IPS-18a (cell line): ENCODE measurements around the gene RPS6KA1.
"Not testable (repeated sequence)": the region's sequence is repeated elsewhere in the genome, so short reads cannot be mapped to it uniquely, and the experiment has no call there.

Experiments
- H3K27ac ChIP-seq: one replicate; pipeline ENCODE4 v1.5.1; 2013; ENCODE audit warnings: low read length
- H3K27me3 ChIP-seq: one replicate; pipeline ENCODE4 v1.6.1; 2013; ENCODE audit warnings: mild to moderate bottlenecking, low read length; ENCODE audit not compliant: control insufficient read depth, insufficient read depth
- H3K36me3 ChIP-seq: one replicate; pipeline ENCODE4 v1.6.1; 2013; ENCODE audit warnings: low read depth, low read length; ENCODE audit not compliant: control insufficient read depth
- H3K4me1 ChIP-seq: one replicate; pipeline ENCODE4 v1.6.1; 2013; ENCODE audit warnings: low read depth, low read length; ENCODE audit not compliant: control insufficient read depth
- H3K4me3 ChIP-seq: one replicate; pipeline ENCODE4 v1.5.1; 2013; ENCODE audit warnings: low read length
- H3K9ac ChIP-seq: one replicate; pipeline ENCODE4 v1.6.1; 2013; ENCODE audit warnings: mild to moderate bottlenecking, low read length, moderate library complexity
- H3K9me3 ChIP-seq: one replicate; pipeline ENCODE4 v1.6.1; 2013; ENCODE audit warnings: low read depth, low read length; ENCODE audit not compliant: control insufficient read depth

Gene RPS6KA1

DNA sequence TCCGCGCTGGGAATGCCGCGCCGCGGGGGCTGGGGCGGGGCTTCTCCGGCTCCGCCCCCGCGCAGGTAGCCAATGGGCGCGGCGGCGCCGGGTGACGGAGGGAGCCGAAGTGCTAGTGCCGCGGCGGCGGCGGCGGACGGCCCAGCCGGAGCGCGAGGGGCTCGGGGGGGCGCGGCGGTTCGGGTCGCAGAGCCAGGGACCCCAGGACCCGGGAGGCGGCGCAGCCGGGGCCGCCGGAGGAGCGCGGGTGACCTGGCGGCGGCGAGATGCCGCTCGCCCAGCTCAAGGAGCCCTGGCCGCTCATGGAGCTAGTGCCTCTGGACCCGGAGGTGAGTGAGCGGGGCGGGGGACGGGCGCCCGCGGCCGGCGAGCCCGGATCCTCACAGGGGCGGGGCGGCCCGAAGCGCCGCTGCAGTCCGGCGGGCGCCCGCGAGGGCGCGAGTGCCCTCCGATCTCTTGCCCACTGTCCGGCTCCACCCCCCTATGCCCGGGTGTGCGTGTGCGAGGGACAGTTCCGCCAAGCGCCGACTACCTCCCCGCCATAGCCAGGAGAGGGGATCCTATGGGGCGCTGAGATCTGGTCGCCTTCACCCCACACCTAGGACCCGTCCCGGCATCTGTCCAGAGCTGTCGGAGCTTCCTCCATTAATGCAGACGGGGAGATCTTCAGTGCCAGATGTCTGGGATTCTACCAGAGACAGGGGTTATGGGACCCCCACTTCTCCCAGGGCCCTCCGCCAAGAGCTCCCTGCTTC is at the start of gene RPS6KA1:
Gene RPS6KA1 (plus strand): TSS at position 107 of the 755 bp plus-strand sequence. CDS start 160 bp downstream, at position 267.
- Histone ChIP-seq H3K27ac (no peak within 1 kb of the TSS), H3K9ac (peak within 1 kb of the TSS; percentile 47)

DNA sequence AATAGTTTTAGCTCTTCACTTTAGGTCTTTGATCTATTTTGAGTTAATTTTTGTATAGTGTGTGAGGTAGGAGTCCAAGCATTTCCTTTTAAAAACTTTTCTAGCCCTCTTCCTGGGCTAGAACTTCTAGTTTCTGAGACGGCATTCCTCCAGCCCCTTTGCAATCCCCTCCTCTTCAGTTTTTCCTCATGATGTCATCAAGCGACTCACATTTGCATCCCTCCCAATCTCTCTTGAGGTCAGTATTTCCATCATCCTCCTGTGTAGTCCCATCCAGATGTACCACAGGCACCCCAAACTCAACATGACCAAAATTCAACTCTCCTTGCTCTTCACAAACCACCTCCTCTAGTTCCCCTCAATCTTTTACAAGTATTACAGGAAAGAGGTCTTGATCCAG is 46.6 kb upstream of the RPS6KA1 start:
- Histone ChIP-seq H3K9ac (no peak overlapping the region), H3K36me3 (peaks cover 5% of the 10 kb centered on the region), H3K27me3 (no peaks in the 10 kb centered on the region), H3K4me3 (no peak overlapping the region), H3K4me1 (no peaks in the 10 kb centered on the region), H3K27ac (no peak overlapping the region), H3K9me3 (no peaks in the 10 kb centered on the region)

More for the DNA sequence above, at the start of gene RPS6KA1:
- Histone ChIP-seq H3K4me3 (peak within 1 kb of the TSS; percentile 78), H3K36me3 (no peaks in the 10 kb centered on the region), H3K27me3 (no peaks in the 10 kb centered on the region), H3K9me3 (no peaks in the 10 kb centered on the region), H3K4me1 (peaks cover 15% of the 10 kb centered on the region)

DNA sequence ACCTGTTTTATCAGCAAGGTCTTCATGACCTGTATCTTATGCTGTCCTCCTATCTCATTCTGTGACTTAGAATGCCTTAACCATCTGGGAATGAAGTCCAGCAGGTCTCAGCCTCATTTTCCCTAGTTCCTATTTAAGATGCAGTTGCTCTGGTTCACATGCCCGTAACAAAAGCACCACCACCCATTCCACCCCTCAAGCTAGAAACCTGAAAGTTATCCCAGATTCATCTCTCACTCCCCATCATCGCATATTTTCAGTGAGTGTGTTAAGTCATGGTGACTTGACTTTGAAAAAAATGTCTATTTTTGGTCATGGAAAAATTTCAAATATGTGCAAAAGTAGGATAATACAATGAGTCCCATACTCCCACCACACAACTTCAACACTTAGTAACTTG is 45.6 kb upstream of the RPS6KA1 start:
- H3K27me3 ChIP-seq = no peaks in the 10 kb centered on the region
- H3K9me3 ChIP-seq = no peaks in the 10 kb centered on the region
- no peak overlapping the region for H3K9ac ChIP-seq
- no peak overlapping the region for H3K27ac ChIP-seq
- no peaks in the 10 kb centered on the region for H3K4me1 ChIP-seq
- no peak overlapping the region for H3K4me3 ChIP-seq
- peaks cover 2% of the 10 kb centered on the region for H3K36me3 ChIP-seq

DNA sequence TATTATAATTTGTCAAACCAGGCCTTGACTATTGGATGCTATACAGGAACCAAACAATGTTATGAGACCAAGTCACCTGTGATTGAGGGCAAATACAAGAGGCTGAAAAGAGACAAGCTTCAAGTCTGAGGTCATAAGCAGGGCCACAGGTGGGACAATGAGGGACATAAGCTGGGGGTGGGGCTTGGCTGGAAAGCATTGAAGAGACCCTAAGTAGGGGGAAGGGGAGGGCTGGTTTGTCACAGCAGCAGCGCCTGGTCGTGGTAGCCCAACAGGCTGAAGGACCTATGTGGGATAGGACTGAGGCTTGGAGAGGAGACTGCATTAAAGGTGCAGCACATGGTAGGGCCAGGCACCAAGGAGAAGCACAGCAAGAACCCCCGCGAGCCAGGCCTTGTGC is 39.4 kb upstream of the RPS6KA1 start:
- no peaks in the 10 kb centered on the region for H3K4me1 ChIP-seq
- no peak overlapping the region for H3K27ac ChIP-seq
- no peak overlapping the region for H3K4me3 ChIP-seq
- no peaks in the 10 kb centered on the region for H3K36me3 ChIP-seq
- no peaks in the 10 kb centered on the region for H3K27me3 ChIP-seq
- H3K9ac ChIP-seq = no peak overlapping the region
- no peaks in the 10 kb centered on the region for H3K9me3 ChIP-seq

DNA sequence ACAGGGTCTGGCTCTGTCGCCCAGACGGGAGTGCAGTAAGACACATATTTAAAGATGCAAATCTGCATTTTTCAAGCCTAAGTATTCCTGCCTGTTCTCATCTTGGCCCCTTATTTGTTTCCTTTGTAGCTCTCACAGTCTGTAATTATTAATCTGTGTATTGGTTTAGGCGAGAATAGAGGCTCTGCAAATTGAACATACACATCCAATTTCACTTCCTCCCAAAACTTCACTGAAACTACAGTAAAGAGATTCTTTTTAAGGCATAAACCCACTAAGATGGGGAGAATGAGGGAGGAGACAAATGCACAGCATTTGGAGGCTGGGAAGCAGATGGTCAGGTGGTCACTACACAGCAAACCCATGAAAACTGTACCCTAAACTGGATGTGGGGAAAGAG is 36.3 kb upstream of the RPS6KA1 start:
- Histone ChIP-seq H3K9me3 (no peaks in the 10 kb centered on the region), H3K4me1 (no peaks in the 10 kb centered on the region), H3K27ac (no peak overlapping the region), H3K27me3 (no peaks in the 10 kb centered on the region), H3K4me3 (no peak overlapping the region), H3K9ac (no peak overlapping the region), H3K36me3 (no peaks in the 10 kb centered on the region)

DNA sequence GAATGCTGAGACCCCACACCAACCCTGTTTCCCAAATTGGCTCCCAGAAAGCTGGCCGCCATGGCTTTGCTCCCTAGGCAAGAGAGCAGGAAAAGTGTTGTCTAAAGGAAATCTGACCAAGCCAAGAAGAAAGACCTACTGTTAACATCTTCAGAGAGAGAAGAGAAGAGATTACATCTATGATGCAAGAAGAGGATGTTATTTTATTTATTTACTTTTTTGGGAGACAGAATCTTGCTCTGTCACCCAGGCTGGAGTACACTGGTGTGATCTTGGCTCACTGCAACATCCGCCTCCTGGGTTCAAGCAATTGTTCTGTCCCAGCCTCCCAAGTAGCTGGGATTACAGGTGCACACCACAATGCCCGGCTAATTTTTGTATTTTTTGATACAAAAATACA is 35.6 kb upstream of the RPS6KA1 start:
- Histone ChIP-seq H3K27ac (no peak overlapping the region), H3K36me3 (no peaks in the 10 kb centered on the region), H3K9me3 (no peaks in the 10 kb centered on the region)

DNA sequence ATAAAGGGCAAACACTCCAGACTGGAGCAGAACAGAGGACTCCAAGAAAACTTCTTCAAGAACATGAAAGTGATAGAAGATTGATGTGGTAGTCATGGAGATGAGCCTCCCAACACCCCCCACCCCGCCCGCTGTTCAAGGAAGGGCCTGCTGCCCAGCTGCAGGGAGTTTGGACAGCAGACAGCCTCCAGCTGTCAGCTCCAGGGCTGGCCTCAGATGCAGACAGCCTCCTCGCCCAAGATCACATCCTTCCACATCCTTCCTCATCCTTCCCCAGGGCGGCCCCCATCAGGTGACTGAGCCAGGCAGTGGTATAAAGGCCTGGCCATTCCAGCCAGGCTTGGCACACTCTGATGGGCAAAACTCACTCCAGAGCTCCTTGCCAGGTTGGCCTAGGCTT is 32.7 kb upstream of the RPS6KA1 start:
- Histone ChIP-seq H3K27ac (no peak overlapping the region), H3K36me3 (no peaks in the 10 kb centered on the region), H3K4me1 (no peaks in the 10 kb centered on the region), H3K4me3 (no peak overlapping the region), H3K9ac (no peak overlapping the region), H3K9me3 (no peaks in the 10 kb centered on the region), H3K27me3 (no peaks in the 10 kb centered on the region)

More for the DNA sequence above, 35.6 kb upstream of the RPS6KA1 start:
- Histone ChIP-seq H3K27me3 (no peaks in the 10 kb centered on the region), H3K4me3 (no peak overlapping the region), H3K9ac (no peak overlapping the region), H3K4me1 (no peaks in the 10 kb centered on the region)

DNA sequence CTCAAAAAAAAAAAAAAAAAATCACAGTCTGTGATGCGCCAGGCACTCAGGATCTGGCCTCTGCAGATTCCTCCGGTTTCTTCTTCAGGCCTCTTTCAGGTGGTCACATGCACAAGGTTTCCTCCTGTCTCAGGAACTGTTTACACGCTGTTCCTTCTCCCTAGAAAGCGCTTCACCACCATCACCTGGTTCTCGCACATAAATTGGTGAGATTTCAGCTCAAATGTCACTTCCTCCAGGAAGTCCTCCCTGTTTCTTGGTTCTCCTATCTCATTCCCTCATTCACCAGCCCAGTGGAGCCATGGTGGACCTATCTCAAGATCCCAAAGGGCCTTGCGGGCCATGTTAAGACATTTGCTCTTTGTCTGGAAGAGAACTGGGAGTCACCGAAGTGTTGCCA is 30.7 kb upstream of the RPS6KA1 start:
- H3K27ac ChIP-seq = no peak overlapping the region
- H3K9ac ChIP-seq = no peak overlapping the region
- H3K4me1 ChIP-seq = no peaks in the 10 kb centered on the region
- no peaks in the 10 kb centered on the region for H3K36me3 ChIP-seq
- H3K9me3 ChIP-seq = no peaks in the 10 kb centered on the region
- no peaks in the 10 kb centered on the region for H3K27me3 ChIP-seq
- H3K4me3 ChIP-seq = no peak overlapping the region

DNA sequence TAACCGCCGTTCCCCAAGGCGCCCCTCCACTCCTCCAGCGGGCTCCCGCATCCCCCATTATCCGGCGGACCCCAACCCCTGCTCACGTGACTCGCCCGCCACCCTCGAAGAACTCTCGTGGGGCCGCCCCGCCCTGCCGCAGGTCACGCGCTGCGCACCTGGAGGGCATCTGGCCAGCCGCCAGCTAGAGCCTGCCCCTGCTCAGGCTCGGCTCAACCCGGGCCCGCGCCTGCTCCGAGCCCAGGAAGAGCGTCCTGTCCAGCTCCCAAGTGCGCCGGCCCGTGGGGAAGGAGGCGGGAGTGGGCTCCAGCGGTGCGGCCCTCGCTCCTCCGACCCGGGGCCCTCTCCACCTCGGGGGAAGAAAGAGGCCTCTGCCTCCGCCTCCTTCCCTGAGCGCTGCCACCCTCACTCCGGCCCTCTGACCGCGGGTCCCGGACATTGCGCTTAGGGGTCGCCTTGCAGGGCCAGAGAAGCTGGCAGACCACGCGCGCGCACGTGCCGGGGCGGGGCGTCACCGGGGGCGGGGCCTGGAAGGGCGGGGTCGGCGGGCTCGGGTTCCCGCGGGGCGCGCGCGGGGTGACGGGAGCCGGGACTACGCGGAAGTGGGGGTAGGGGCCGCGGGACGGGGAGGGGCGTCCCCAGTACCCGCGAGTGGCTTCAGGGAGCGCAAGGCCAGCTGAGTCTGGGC is 28.9 kb upstream of the RPS6KA1 start:
- Histone ChIP-seq H3K4me3 (peak overlapping the region; percentile 72), H3K27me3 (no peaks in the 10 kb centered on the region), H3K9ac (peak overlapping the region; percentile 63), H3K36me3 (no peaks in the 10 kb centered on the region), H3K4me1 (no peaks in the 10 kb centered on the region), H3K27ac (no peak overlapping the region), H3K9me3 (no peaks in the 10 kb centered on the region)

DNA sequence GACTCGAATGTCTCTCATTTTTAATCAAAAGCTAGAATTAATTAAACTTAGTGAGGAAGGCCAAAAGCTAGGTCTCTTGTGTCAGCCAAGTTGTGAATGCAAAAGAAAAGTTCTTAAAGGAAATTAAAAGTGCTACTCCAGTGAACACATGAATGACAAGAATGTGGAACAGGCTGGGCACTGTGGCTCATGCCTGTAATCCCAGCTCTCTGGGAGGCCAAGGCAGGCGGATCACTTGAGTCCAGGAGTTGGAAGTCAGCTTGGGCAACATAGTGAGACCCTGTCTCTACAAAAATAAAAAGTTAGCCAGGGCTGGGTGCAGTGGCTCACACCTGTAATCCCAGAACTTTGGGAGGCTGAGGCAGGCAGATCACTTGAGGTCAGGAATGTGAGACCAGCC is 18.9 kb upstream of the RPS6KA1 start:
- H3K4me3 ChIP-seq, H3K9me3 ChIP-seq, H3K27ac ChIP-seq, H3K36me3 ChIP-seq, H3K27me3 ChIP-seq, H3K4me1 ChIP-seq, H3K9ac ChIP-seq: not testable (repeated sequence)

DNA sequence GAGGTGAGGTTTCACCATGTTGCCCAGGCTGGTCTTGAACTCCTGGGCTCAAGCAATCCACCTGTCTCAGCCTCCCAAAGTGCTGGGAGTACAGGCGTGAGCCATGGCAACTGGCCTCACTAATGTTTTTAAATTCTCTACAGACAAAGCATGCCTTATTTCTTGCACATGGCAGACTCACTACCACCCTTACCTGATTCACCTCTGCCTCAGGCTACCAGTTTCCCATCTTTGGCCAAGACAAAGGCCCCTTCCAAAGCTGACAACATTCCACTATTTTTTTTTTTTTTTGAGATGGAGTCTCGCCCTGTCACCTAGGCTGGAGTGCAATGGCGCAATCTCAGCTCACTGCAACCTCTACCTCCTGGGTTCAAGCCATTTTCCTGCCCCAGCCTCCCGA is 13.7 kb upstream of the RPS6KA1 start:
- H3K9me3 ChIP-seq, H3K36me3 ChIP-seq, H3K4me1 ChIP-seq, H3K4me3 ChIP-seq, H3K27ac ChIP-seq, H3K9ac ChIP-seq, H3K27me3 ChIP-seq: not testable (repeated sequence)
